ENCODE data around the gene FIGN. TPM values are rescaled to one million over a fixed set of nuclear protein-coding genes. Genes with fewer than 3 reads are reported as not detected.

The FIGN gene
- total and polyA plus RNA-seq, 9 of the 15 experiments (the other 6 are each of a cell fraction or from before 2014, with no cell fraction given), result 0.02 TPM; not detected in 8

- ATAC-seq (no peak), FAIRE-seq (no peak), DNase-seq (ENCODE audit: extremely low read depth in 1 of 4, low spot score in 3 of 4) (no peak)
- TF ChIP-seq ZNF696 (CRISPR knock-in tag; conservative IDR thresholded peaks at IDR 0.05) (no peak), NR4A1 (CRISPR knock-in tag; IDR thresholded peaks at IDR 0.05) (no peak), NR4A1 (tag; IDR thresholded peaks at IDR 0.05) (no peak), RBM17 (IDR thresholded peaks at IDR 0.05; ENCODE audit: borderline replicate concordance, low read depth, low read length) (no peak)
- no peaks in the 10 kb centered on the region for H4K20me1 ChIP-seq (replicated peaks; ENCODE audit: control insufficient read depth, insufficient read depth, low read length)
- intact Hi-C loops (cut with micrococcal nuclease) (no loop called here), in situ Hi-C loops (cut with MboI) (no loop called here)
- H3K79me2 ChIP-seq (ENCODE audit: control insufficient read depth, insufficient read depth, low read length), result no peaks in the 10 kb centered on the region
- WGBS (ENCODE audit: insufficient coverage, low coverage, missing lambda C conversion rate), result 0% methylated on average over 2 of the region's 2 CpGs
- CTCF ChIA-PET (ENCODE audit: low intra/inter-chr PET ratio), result no interaction called here
- no peaks in the 10 kb centered on the region for H3K27me3 ChIP-seq (ENCODE audit: control insufficient read depth in 2 of 2, insufficient read depth in 2 of 2, low read length in 2 of 2)
- H3K9ac ChIP-seq (ENCODE audit: insufficient read depth in 1 of 2, low read depth in 2 of 2, low read length in 2 of 2), result no peak overlapping the region
- H2AFZ ChIP-seq (ENCODE audit: low read depth, low read length), result no peak overlapping the region
- H3K27ac ChIP-seq (ENCODE audit: extremely low read depth, low read depth, low read length), result no peak overlapping the region
- H3K9me3 ChIP-seq (replicated peaks; ENCODE audit: control insufficient read depth, insufficient read depth, low read depth, low read length), result no peaks in the 10 kb centered on the region; the same call in 1 of the 2 replicates
- no peak overlapping the region for H3K4me3 ChIP-seq
- no peaks in the 10 kb centered on the region for H3K36me3 ChIP-seq (ENCODE audit: control insufficient read depth, insufficient read depth, low read length)
- POLR2A ChIA-PET, result no interaction called here
- no peaks in the 10 kb centered on the region for H3K9me1 ChIP-seq (ENCODE audit: control insufficient read depth, insufficient read depth, low read length)
- H3K4me2 ChIP-seq (ENCODE audit: insufficient read depth, low read length), result no peak overlapping the region
- H3K4me1 ChIP-seq (replicated peaks in 1 of 2; ENCODE audit: control insufficient read depth in 2 of 2, insufficient read depth in 2 of 2, low read length in 2 of 2), result no peaks in the 10 kb centered on the region
- no TSS peak for BruUV-seq (replicated peaks)
Measured at GRCh38 chr2:163552758-163553157, 183.1 kb downstream of the FIGN start.

GRCh38 chr2:163551616-163552373 is 184.0 kb downstream of the FIGN start:
- Histone ChIP-seq H3K9me3 (replicated peaks; ENCODE audit: control insufficient read depth, insufficient read depth, low read depth, low read length) (no peaks in the 10 kb centered on the region; the same call in 1 of the 2 replicates), H3K27me3 (ENCODE audit: control insufficient read depth in 2 of 2, insufficient read depth in 2 of 2, low read length in 2 of 2) (no peaks in the 10 kb centered on the region), H3K9ac (ENCODE audit: insufficient read depth in 1 of 2, low read depth in 2 of 2, low read length in 2 of 2) (no peak overlapping the region), H4K20me1 (replicated peaks; ENCODE audit: control insufficient read depth, insufficient read depth, low read length) (no peaks in the 10 kb centered on the region), H3K4me2 (ENCODE audit: insufficient read depth, low read length) (no peak overlapping the region), H3K27ac (ENCODE audit: extremely low read depth, low read depth, low read length) (no peak overlapping the region), H2AFZ (ENCODE audit: low read depth, low read length) (no peak overlapping the region), H3K4me1 (replicated peaks in 1 of 2; ENCODE audit: control insufficient read depth in 2 of 2, insufficient read depth in 2 of 2, low read length in 2 of 2) (no peaks in the 10 kb centered on the region), H3K9me1 (ENCODE audit: control insufficient read depth, insufficient read depth, low read length) (no peaks in the 10 kb centered on the region), H3K4me3 (no peak overlapping the region), H3K79me2 (ENCODE audit: control insufficient read depth, insufficient read depth, low read length) (no peaks in the 10 kb centered on the region), H3K36me3 (ENCODE audit: control insufficient read depth, insufficient read depth, low read length) (no peaks in the 10 kb centered on the region)
- in situ Hi-C loops (cut with MboI) (no loop called here), intact Hi-C loops (cut with micrococcal nuclease) (no loop called here)
- FAIRE-seq (no peak), ATAC-seq (no peak), DNase-seq (ENCODE audit: extremely low read depth in 1 of 4, low spot score in 3 of 4) (no peak)
- WGBS (ENCODE audit: insufficient coverage, low coverage, missing lambda C conversion rate), result 0% methylated on average over 3 of the region's 3 CpGs
- ChIA-PET POLR2A (no interaction called here), CTCF (ENCODE audit: low intra/inter-chr PET ratio) (no interaction called here)
- TF ChIP-seq TCF15 (CRISPR knock-in tag; IDR thresholded peaks at IDR 0.05) (no peak), MTA1 (IDR thresholded peaks at IDR 0.05; ENCODE audit: borderline replicate concordance) (no peak), PYGO2 (tag; IDR thresholded peaks at IDR 0.05) (no peak), U2AF1 (optimal IDR thresholded peaks at IDR 0.05; ENCODE audit: low read depth, low read length) (no peak), GTF2B (IDR thresholded peaks at IDR 0.05; ENCODE audit: extremely low read depth, insufficient read length) (no peak), EGR1 (conservative IDR thresholded peaks at IDR 0.05) (no peak), LEF1 (IDR thresholded peaks at IDR 0.05) (no peak)
- no TSS peak for BruUV-seq (replicated peaks)

Measured in K562 (cell line).